Activated CD4-positive, alpha-beta T cell treated with anti-CD3 and anti-CD28 coated beads for 1 hour (primary cell): Measurements from ENCODE around the gene VAC14.
"Not testable (repeated sequence)": the region's sequence is repeated elsewhere in the genome, so short reads cannot be mapped to it uniquely, and the experiment has no call there.

Experiments used
- DNase-seq: peaks from one replicate; pipeline ENCODE4 v3.0.0-alpha.2; 2020

Gene VAC14

DNA sequence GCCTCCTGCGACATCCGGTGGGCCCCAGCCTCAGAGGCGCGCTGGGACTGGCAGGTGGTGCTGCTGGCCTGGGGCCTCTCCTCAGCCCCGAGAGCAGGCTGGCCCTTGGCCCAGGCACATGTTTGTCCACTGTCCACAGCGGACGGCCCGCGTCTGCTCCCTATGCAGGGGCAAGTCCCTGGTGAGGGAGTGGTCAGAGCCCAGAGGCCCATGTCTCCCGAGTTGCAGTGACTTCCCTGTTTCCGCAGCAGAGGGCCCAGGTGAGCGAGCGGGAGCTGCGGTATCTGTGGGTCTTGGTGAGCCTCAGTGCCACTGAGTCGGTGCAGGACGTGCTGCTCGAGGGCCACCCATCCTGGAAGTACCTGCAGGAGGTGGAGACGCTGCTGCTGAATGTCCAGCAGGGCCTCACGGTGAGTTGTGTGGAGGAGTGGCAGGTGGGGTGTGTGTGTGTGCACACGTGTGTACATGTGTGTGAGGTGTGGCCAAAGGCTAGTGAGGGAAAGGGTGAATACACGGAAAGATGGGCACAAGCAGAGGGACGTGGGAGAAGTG, 144.2 kb downstream of the VAC14 start:
- no peak for DNase-seq

DNA sequence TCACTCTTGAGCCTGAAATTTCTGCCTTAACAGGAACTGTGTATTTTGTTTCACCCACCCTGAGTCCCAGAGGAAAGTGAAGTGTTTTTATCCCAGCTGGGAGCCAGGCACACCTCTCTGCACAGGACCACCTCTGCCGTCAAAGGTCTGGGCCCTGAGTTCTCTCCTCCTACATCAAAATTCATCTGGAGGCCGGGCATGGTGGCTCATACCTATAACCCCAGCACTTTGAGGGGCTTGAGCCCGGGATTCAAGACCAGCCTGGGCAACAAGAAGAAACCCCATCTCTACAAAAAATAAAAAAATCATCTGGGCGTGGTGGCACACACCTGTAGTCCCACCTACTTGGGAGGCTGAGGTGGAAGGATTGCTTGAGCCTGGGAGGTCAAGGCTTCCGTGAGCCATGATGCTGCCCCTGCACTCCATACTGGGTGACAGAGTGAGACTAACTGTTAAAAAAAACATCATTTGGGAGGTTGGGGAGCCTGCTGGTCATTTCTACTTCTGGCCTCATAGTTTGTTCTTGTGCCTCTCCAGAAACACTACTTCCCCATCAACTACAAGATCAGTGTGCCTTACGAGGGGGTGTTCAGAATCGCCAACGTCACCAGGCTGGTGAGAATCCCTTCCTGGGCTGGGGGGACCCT, 144.8 kb downstream of the VAC14 start:
- no peak for DNase-seq

DNA sequence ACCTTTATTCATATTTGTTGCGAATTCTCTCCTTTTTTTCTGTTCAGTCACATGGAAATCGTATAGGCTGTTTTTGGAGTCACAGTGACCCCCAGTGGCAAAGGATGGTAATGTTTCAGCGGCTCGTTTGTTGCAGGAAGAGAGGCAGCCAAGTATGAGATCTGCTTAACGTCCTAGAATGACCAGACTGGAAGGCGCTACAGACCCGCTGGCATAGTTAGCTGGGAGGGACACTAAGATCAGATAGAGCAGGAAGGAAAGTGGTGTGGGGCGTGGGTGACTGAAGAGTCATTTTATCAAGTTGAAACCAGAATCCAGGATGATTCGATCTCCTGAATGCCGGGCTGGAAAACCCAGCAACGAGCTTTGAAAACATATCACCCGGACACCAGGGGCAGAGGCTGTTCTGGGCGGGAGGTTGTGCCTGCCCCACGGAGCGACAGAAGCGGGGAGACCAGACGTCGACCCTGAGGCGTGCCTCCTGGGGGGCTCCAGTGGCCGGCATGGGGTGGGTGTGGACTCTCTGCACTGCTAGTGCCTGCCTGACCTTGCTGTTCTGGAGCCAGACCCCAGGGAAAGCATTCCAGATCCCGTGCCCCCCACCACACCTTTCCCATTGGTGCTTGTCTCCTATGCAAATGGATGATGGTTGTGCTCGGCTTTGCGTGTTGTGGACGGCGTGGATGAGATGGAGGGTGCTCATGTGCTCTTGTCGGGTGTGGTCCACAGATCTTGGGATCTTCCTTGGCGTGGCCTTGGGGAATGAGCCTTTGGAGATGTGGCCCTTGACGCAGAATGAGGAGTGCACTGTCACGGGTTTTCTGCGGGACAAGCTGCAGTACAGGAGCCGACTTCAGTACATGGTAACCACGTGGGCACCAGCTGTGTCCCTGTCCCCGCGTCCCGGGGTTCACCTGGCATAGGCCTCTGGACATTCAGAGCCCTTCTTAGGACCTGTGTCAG, 146.9 kb downstream of the VAC14 start:
- DNase-seq, result peak; percentile 65

DNA sequence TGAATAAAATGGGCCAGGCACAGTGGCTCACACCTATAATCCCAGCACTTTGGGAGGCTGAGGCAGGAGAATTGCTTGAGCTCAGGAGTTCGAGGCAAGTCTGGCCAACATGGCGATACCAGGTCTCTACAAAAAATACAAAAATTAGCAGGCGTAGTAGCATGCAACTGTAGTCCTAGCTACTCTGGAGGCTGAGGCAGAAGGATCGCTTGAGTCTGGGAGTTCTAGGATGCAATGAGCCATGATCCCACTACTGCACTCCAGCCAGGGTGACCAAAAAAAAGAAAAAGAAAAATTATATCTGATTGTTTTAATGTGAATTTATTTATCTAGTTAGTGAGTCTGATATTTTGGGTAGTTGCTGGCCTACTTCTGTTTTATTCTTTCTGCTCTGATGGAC, 147.6 kb downstream of the VAC14 start:
- DNase-seq, result no peak

DNA sequence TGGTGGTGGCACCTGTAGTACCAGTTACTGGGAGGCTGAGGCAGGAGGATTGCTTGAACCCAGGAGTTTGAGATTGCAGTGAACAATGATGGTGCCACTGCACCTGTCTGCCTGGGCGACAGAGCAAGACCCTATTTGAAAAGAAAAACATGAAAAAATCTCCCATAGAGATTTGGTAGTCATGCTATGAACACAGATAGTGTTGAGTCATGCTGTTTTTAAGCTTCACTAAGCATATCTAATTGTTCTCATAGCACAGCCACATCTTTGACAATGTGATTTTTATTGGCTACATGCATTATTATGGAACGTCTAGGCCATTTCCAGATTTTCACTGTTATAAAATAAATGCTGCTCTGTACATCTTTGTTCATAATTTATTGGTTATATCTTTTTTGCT, 148.6 kb downstream of the VAC14 start:
- no peak for DNase-seq

DNA sequence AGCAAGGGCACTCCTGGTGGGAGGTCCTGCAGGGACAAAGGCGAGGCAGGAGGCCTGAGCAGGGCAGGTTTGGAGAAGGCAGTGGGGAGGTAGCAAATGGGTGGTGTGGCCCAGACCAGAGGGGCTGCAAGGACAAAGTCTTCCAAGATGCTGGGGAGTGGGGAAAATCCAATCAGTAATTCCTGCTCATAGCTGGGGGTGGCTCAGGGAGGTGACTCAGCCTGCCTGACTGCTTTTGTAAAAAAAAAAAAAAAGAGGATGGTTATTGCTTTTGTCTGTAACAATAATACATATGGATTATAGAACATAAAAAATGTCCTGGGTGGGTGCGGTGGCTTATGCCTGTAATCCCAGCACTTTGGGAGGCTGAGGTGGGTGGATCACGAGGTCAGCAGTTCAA, 149.4 kb downstream of the VAC14 start:
- DNase-seq, result no peak

DNA sequence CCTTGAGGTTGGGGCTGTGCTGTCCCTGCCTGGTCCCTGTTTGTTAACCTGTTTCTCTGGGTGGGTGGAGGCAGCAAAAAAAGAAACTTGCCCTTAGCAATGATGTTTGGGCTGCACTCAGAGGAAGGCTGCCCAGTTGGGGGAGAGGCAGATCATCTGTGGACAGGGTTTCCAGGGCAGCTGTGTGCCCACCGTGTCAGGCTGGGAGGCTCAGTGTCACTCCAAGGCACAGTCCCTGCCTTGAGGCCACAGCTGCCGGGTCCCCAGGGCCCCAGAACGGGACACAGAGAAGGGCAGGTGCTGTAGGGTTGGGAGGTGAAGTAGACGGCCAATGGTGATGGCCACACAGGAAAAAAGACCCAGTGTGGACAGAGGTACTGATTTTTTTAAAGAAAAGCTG, 150.7 kb downstream of the VAC14 start:
- no peak for DNase-seq

DNA sequence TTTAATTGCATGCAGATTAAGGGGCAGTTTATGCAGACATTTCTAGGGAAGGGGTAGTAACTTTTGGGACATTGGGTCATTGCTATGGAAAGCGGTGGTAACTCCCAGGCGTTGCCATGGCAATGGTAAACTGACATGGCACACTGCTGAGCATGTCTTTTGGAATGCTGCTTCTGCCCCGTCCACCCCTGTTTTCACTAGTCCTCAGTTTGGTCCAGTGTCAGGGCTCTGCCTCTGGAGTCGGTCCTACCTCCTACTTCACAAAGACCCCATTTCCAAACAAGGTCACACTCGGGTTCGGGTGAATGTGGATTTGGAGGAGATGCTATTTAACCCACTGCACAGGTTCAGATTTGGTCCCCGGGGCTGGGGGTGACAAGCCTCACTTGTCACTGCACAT, 151.7 kb downstream of the VAC14 start:
- no peak for DNase-seq

DNA sequence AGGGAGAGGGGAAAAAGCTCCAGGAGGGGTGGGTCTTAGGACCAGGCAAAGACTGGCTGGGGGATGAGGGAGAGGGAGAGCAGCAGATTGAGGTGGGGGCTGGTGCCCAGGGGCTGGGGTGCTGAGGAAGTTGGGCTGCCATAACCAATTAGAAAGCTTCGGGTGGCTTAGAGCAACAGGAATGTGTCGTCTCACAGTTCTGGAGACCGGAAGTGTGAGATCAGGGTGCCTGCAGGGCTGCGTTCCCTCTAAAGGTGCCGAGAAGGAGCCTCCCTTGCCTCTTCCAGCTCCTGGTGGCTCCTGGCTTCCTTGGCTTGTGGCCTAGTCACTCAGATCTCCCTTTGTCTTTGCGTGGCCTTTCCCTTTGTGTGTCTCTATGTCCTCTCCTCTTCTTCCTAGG, 152.4 kb downstream of the VAC14 start:
- DNase-seq, result no peak

DNA sequence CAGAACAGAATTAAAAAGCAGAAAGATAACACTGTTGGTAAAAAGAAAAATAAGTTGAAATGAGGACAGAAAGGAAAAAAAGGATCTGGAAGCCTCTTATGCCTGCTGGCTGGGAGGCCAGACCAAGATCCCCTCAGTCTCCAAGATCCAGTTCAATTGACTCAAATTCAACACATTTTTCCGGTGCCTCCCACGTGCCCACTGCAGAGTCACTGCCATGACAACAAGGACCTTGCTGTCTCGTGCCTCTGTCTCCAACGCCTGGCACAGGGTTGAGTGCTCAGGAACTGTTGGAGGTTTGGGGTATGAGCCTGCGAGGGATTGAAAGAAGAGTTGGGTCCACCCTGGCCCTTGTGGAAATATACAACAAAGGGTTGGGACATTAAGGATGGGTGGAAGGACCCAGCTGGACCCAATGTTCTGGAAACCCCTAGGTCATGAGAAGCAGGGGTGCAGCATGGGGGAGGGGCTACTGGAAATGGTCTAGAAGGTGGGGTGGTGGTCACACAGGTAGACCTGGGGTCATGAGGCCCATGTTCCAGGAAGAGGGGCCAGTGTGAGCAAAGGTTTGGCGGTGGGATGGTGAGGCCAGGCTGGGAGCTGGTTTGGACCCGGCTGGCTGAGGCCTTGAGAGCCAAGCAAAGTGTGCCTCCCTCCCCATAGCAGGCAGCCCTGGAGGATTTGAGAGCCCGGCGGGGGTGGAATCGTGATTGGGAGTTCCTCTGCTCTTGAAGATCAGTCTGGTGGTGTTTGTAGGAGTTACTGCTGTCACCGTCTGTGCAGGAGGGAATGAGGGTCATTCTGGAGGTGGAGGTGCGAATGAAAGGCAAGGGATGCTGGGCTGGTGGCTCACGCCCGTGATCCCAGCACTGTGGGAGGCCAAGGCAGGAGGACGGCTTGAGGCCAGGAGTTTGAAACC, 153.3 kb downstream of the VAC14 start:
- DNase-seq, result no peak

DNA sequence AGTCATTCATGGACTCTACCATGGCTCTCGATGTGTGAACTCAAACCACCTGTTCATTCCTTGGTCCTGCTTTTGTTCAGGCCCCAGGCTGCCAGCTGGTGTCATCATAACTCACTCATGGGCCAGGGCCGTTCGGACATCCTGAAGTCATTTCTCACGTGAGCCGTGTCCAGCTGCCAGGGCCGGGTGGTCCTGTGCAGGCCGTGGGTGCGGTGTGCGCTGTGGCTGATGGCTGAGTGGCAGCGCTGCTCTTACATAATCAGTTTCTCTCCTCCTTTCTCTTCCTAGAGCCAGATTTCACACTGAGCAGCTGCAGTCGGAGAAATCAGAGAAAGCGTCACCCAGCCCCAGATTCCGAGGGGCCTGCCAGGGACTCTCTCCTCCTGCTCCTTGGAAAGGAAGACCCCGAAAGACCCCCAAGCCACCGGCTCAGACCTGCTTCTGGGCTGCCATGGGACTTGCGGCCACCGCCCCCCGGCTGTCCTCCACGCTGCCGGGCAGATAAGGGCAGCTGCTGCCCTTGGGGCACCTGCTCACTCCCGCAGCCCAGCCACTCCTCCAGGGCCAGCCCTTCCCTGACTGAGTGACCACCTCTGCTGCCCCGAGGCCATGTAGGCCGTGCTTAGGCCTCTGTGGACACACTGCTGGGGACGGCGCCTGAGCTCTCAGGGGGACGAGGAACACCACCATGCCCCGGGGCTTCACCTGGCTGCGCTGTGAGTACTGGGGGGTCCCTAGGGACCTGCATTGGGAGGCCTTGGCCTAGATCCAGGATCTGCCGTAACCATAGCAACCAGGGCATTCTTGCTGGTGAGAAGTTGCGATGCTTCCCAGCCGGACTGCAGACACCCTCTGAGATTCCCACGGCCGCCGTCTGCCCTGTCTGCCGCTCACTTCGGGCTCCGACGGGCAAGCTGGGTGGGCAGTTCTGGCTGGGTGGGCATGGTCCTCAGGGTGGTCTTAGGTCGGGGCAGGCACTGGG, 154.4 kb downstream of the VAC14 start, which contains the start of gene IL34:
TSS of gene IL34 (plus strand) at position 300 of the 982 bp plus-strand sequence. CDS start at position 689, 389 bp downstream.
- no peak for DNase-seq

DNA sequence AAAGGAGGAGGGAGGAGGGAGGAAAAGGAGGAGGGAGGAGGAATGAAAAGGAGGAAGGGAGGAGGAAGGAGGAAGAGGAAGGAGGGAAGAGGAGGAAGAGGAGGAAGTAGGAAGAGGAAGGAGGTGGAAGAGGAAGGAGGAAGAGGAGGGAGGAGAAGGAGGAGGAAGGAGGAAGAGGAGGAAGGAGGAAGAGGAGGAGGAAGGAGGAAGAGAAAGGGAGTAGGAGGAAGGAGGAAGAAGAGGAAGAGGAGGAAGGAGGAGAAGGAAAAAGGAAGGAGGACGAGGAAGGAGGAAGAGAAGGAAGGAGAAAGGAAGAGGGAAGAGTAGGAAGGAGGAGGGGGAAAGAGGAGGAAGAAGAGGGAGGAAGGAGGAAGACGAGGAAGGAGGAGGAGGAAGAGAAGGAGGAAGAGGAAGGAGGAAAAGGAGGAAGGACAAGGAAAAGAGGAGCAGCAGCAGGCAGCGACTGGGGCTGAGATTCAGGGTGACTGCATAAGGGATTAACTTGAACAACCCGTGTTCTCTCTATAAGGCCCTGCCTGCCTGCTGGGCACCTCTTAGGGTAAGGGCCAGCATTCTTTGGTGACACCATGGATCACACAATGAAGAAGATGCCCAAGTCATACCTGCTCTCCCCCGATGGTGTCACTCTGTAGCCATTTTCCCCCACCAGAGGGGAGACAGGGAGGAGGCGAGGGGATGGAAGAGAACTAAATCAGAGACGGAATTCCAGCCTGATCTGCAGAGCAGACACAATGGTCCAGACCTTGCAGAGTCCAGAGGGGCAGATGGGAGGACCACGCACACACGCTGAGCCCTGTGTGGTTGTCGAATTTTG, 156.0 kb downstream of the VAC14 start:
- DNase-seq, result no peak

DNA sequence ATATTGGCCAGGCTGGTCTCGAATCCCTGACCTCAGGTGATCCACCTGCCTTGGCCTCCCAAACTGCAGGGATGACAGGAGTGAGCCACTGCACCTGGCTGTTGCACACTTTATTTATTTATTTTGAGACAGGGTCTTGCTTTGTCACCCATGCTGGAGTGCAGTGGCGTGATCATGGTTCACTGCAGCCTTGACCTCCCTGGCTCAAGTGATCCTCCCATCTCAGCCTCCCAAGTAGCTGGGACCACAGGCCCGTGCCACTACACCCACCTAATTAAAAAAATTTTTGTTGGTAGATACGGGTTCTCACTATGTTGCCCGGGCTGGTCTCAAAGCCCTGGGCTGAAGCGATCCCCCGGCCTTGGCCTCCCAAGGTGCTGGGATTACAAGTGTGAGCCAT, 157.7 kb downstream of the VAC14 start:
- not testable (repeated sequence) for DNase-seq

DNA sequence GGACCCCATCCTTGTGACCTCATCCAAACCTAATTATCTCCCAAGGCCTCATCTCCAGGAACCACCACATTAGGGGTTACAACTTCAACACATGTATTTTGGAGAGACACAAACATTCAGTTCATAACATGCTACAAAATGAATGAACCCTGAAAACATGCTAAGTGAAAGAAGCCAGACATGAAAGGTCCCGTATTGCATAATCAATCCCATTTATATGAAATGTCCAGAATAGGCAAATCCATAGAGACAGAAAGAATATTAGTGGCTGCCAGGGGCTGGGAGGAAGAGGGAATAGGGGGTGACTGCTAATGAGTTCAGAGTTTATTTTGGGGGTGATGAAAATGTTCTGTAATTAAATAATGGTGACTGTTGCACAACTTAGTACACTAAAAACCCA, 158.3 kb downstream of the VAC14 start:
- DNase-seq, result no peak

DNA sequence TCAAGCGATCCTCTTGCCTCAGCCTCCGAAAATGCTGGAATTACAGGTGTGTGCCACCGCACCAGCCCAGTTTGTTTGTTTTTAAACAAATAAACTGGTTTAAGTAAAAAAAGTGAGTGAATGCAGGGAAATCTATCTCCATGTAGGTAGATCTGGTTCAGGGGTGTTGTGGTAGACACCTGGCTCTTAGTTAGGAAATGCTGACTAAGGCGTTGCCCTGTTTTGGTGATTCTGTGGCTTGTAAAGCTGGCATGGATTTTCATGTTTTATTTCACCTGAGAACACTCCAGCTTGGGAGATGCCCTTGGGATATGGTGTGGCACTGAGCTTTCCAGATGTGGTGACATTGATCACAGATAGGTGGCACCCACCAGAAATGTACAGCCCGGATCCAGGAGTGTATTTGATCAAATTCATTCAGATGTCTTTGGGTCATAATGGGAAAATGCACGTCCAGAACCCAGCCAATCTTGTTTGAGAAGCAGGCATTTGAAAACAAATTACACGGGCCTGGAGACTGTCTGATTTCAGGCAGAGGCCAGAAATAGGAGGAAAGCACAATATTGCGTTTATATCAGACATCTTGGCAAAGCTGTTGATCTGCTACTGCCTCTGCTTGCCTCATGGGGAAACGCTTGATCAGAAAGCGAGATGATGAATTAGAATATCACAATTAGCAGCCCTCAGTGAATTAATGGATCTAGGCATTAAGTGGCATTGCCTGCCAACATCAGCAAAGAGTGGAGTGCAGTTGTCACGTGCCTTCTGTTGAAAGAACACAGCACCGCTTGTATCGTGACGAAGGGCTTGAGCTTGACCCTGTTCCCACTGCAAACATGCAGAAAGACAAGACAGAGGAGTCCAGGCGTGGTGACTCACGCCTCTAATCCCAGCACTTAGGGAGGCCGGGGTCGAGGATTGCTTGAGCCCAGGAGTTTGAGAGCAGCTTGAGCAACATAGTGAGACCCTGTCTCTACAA, 161.9 kb downstream of the VAC14 start:
- DNase-seq, result no peak
